Activated T-helper 1 cell treated with anti-CD3 and anti-CD28 coated beads, Interleukin-12 subunit alpha, Interleukin-12 subunit beta, Interleukin-2, Interleukin-4 antibody, amounts not matched to agents 30 ng/mL and 10 ng/mL and 1 ng/mL, durations not matched to agents 14 hours and 24 hours and 36 hours (primary cell): ENCODE measurements around the gene GNAO1. TPM values are rescaled to one million over a fixed set of nuclear protein-coding genes. Genes with fewer than 3 reads are reported as not detected.
"Not testable (repeated sequence)": the region's sequence is repeated elsewhere in the genome, so short reads cannot be mapped to it uniquely, and the experiment has no call there.

ENCODE experiments used
- DNase-seq: peaks from one replicate; pipeline ENCODE4 v3.0.0; 2021; ENCODE audit warnings: low spot score
- H3K27ac Mint-ChIP-seq: one replicate; pipeline ENCODE4 v1.8.0; 2021; ENCODE audit warnings: mild to moderate bottlenecking, mixed read lengths
- H3K27me3 Mint-ChIP-seq: one replicate; pipeline ENCODE4 v1.8.0; 2022; ENCODE audit warnings: mild to moderate bottlenecking, moderate library complexity, mixed read lengths; ENCODE audit not compliant: insufficient read depth
- H3K36me3 Mint-ChIP-seq: one replicate; pipeline ENCODE4 v1.8.0; 2021; ENCODE audit warnings: low read depth, mixed read lengths
- H3K4me1 Mint-ChIP-seq: one replicate; pipeline ENCODE4 v1.8.0; 2021; ENCODE audit warnings: low read depth, mixed read lengths
- H3K4me3 Mint-ChIP-seq: one replicate; pipeline ENCODE4 v1.8.0; 2021; ENCODE audit warnings: mild to moderate bottlenecking, moderate library complexity, mixed read lengths
- H3K9me3 Mint-ChIP-seq: one replicate; pipeline ENCODE4 v1.8.0; 2021; ENCODE audit warnings: mixed read lengths
- intact Hi-C: fragments of 100-400 bp; cut with micrococcal nuclease; formaldehyde crosslinking; loops from one replicate; pipeline ENCODE4 v1.15.1; 2024
- total RNA-seq: library from RNA; stranded (reverse); gene quantifications from 2 replicates; pipeline ENCODE4 v1.2.3, GENCODE V29; 2022

Gene GNAO1
- total RNA-seq, 1 donor from 2014 or later: 1.7 TPM

GRCh38 chr16:56371660-56371937 is 180.3 kb downstream of the GNAO1 start:
- H3K27me3 Mint-ChIP-seq: no peaks in the 10 kb centered on the region
- no peaks in the 10 kb centered on the region for H3K9me3 Mint-ChIP-seq
- DNase-seq: no peak
- intact Hi-C loops: no loop called here
- no peak overlapping the region for H3K4me3 Mint-ChIP-seq
- peaks cover 17% of the 10 kb centered on the region for H3K4me1 Mint-ChIP-seq
- no peak overlapping the region for H3K27ac Mint-ChIP-seq
- H3K36me3 Mint-ChIP-seq: peaks cover 10% of the 10 kb centered on the region

GRCh38 chr16:56372013-56372634 is 180.8 kb downstream of the GNAO1 start:
- H3K4me1 Mint-ChIP-seq: peaks cover 17% of the 10 kb centered on the region
- intact Hi-C loops: no loop called here
- DNase-seq: no peak
- H3K27ac Mint-ChIP-seq: peak overlapping the region; percentile 55
- H3K36me3 Mint-ChIP-seq: peaks cover 10% of the 10 kb centered on the region
- no peak overlapping the region for H3K4me3 Mint-ChIP-seq
- H3K9me3 Mint-ChIP-seq: no peaks in the 10 kb centered on the region
- no peaks in the 10 kb centered on the region for H3K27me3 Mint-ChIP-seq

GRCh38 chr16:56373003-56373402 is 181.7 kb downstream of the GNAO1 start:
- intact Hi-C loops: no loop called here
- Mint-ChIP-seq H3K4me1 (peaks cover 17% of the 10 kb centered on the region), H3K36me3 (peaks cover 12% of the 10 kb centered on the region), H3K27me3 (no peaks in the 10 kb centered on the region), H3K9me3 (no peaks in the 10 kb centered on the region), H3K4me3 (no peak overlapping the region), H3K27ac (no peak overlapping the region)
- DNase-seq: no peak

- H3K4me3 Mint-ChIP-seq, H3K27ac Mint-ChIP-seq, H3K27me3 Mint-ChIP-seq, intact Hi-C loops, DNase-seq: not testable (repeated sequence)
- Mint-ChIP-seq H3K4me1 (peaks cover 17% of the 10 kb centered on the region), H3K36me3 (peaks cover 30% of the 10 kb centered on the region), H3K9me3 (peaks cover 15% of the 10 kb centered on the region)
Measured at GRCh38 chr16:56375792-56376191, 184.5 kb downstream of the GNAO1 start.

- H3K27ac Mint-ChIP-seq, H3K4me1 Mint-ChIP-seq, intact Hi-C loops, DNase-seq, H3K27me3 Mint-ChIP-seq, H3K4me3 Mint-ChIP-seq: not testable (repeated sequence)
- Mint-ChIP-seq H3K36me3 (peaks cover 60% of the 10 kb centered on the region), H3K9me3 (peaks cover 38% of the 10 kb centered on the region)
Measured at GRCh38 chr16:56379044-56379443, 187.8 kb downstream of the GNAO1 start.

GRCh38 chr16:56380778-56381485 is 189.6 kb downstream of the GNAO1 start:
- H3K4me1 Mint-ChIP-seq, DNase-seq, H3K27me3 Mint-ChIP-seq, H3K4me3 Mint-ChIP-seq, H3K27ac Mint-ChIP-seq, intact Hi-C loops: not testable (repeated sequence)
- H3K9me3 Mint-ChIP-seq: peaks cover 38% of the 10 kb centered on the region
- peaks cover 70% of the 10 kb centered on the region for H3K36me3 Mint-ChIP-seq

GRCh38 chr16:56382459-56382858 is 191.2 kb downstream of the GNAO1 start:
- no peaks in the 10 kb centered on the region for H3K27me3 Mint-ChIP-seq
- H3K9me3 Mint-ChIP-seq: peaks cover 38% of the 10 kb centered on the region
- H3K27ac Mint-ChIP-seq: no peak overlapping the region
- DNase-seq: no peak
- intact Hi-C loops: no loop called here
- H3K36me3 Mint-ChIP-seq: peaks cover 69% of the 10 kb centered on the region
- H3K4me3 Mint-ChIP-seq: no peak overlapping the region
- peaks cover 8% of the 10 kb centered on the region for H3K4me1 Mint-ChIP-seq

GRCh38 chr16:56382901-56383355 is 191.6 kb downstream of the GNAO1 start:
- Mint-ChIP-seq H3K9me3 (peaks cover 38% of the 10 kb centered on the region), H3K36me3 (peaks cover 70% of the 10 kb centered on the region), H3K4me3 (no peak overlapping the region), H3K27me3 (no peaks in the 10 kb centered on the region), H3K4me1 (peaks cover 8% of the 10 kb centered on the region), H3K27ac (no peak overlapping the region)
- intact Hi-C loops: no loop called here
- DNase-seq: no peak

- peaks cover 61% of the 10 kb centered on the region for H3K36me3 Mint-ChIP-seq
- H3K4me1 Mint-ChIP-seq: peaks cover 8% of the 10 kb centered on the region
- H3K9me3 Mint-ChIP-seq: peaks cover 33% of the 10 kb centered on the region
- no peak for DNase-seq
- H3K27ac Mint-ChIP-seq: no peak overlapping the region
- no peak overlapping the region for H3K4me3 Mint-ChIP-seq
- H3K27me3 Mint-ChIP-seq: no peaks in the 10 kb centered on the region
- intact Hi-C loops: no loop called here
Measured at GRCh38 chr16:56384074-56384721, 192.9 kb downstream of the GNAO1 start.

- no peaks in the 10 kb centered on the region for H3K27me3 Mint-ChIP-seq
- H3K4me3 Mint-ChIP-seq: no peak overlapping the region
- no peak overlapping the region for H3K27ac Mint-ChIP-seq
- peaks cover 10% of the 10 kb centered on the region for H3K9me3 Mint-ChIP-seq
- peaks cover 8% of the 10 kb centered on the region for H3K4me1 Mint-ChIP-seq
- H3K36me3 Mint-ChIP-seq: peaks cover 52% of the 10 kb centered on the region
- no peak for DNase-seq
- intact Hi-C loops: no loop called here
Measured at GRCh38 chr16:56387396-56387795, 196.1 kb downstream of the GNAO1 start.

- no peak overlapping the region for H3K27ac Mint-ChIP-seq
- no peak overlapping the region for H3K4me3 Mint-ChIP-seq
Measured at GRCh38 chr16:56388209-56388608, 196.9 kb downstream of the GNAO1 start.

GRCh38 chr16:56389554-56389953 is 198.3 kb downstream of the GNAO1 start:
- H3K9me3 Mint-ChIP-seq: no peaks in the 10 kb centered on the region
- H3K4me1 Mint-ChIP-seq: no peaks in the 10 kb centered on the region
- no peaks in the 10 kb centered on the region for H3K27me3 Mint-ChIP-seq
- intact Hi-C loops: no loop called here
- no peak for DNase-seq
- H3K27ac Mint-ChIP-seq: no peak overlapping the region
- H3K4me3 Mint-ChIP-seq: no peak overlapping the region
- peaks cover 45% of the 10 kb centered on the region for H3K36me3 Mint-ChIP-seq

More at GRCh38 chr16:56388209-56388608, 196.9 kb downstream of the GNAO1 start:
- Mint-ChIP-seq H3K4me1 (peaks cover 8% of the 10 kb centered on the region), H3K9me3 (peaks cover 6% of the 10 kb centered on the region), H3K36me3 (peaks cover 51% of the 10 kb centered on the region), H3K27me3 (no peaks in the 10 kb centered on the region)
- DNase-seq: no peak
- intact Hi-C loops: no loop called here

GRCh38 chr16:56396724-56397123 is 205.4 kb downstream of the GNAO1 start:
- intact Hi-C loops, DNase-seq, H3K27me3 Mint-ChIP-seq, H3K9me3 Mint-ChIP-seq, H3K4me3 Mint-ChIP-seq, H3K4me1 Mint-ChIP-seq, H3K27ac Mint-ChIP-seq: not testable (repeated sequence)
- H3K36me3 Mint-ChIP-seq: peaks cover 45% of the 10 kb centered on the region
